Embryonic facial prominence (tissue), 1 donor: Measurements from ENCODE around the gene TRAF3IP3.

ENCODE experiments used
- DNase-seq: peaks from one replicate; pipeline ENCODE4 v3.0.0-alpha.2; 2016; ENCODE audit errors: extremely low spot score

The TRAF3IP3 gene

GRCh38 chr1:209738270-209738669 is 17.6 kb upstream of the TRAF3IP3 start:
- no peak for DNase-seq

- no peak for DNase-seq
These were observed 14.7 kb upstream of the TRAF3IP3 start for GRCh38 chr1:209741193-209741592.

GRCh38 chr1:209741889-209742288 is 14.0 kb upstream of the TRAF3IP3 start:
- no peak for DNase-seq

- no peak for DNase-seq
These were observed 13.3 kb upstream of the TRAF3IP3 start for GRCh38 chr1:209742409-209743144.

- no peak for DNase-seq
These were observed 12.7 kb upstream of the TRAF3IP3 start for GRCh38 chr1:209743145-209743482.

- no peak for DNase-seq
These were observed 9.2 kb upstream of the TRAF3IP3 start for GRCh38 chr1:209746451-209747165.

- peak; percentile 40 for DNase-seq
These were observed 8.1 kb upstream of the TRAF3IP3 start for GRCh38 chr1:209747580-209748262.

- DNase-seq, result no peak
These were observed 7.2 kb upstream of the TRAF3IP3 start for GRCh38 chr1:209748620-209749019.

GRCh38 chr1:209749205-209749604 is 6.6 kb upstream of the TRAF3IP3 start:
- no peak for DNase-seq

GRCh38 chr1:209749670-209750323 is 6.1 kb upstream of the TRAF3IP3 start:
- DNase-seq, result no peak

- no peak for DNase-seq
These were observed 4.1 kb upstream of the TRAF3IP3 start for GRCh38 chr1:209751627-209752231.

GRCh38 chr1:209752890-209753289 is 3.0 kb upstream of the TRAF3IP3 start:
- DNase-seq, result no peak

GRCh38 chr1:209755256-209755655 is 597 bp upstream of the TRAF3IP3 start:
- no peak for DNase-seq

- no peak for DNase-seq
These were observed 977 bp downstream of the TRAF3IP3 start for GRCh38 chr1:209756615-209757445.

GRCh38 chr1:209758400-209758799 is 2.5 kb downstream of the TRAF3IP3 start:
- no peak for DNase-seq

- DNase-seq, result no peak
These were observed 4.0 kb downstream of the TRAF3IP3 start for GRCh38 chr1:209759829-209760359.

GRCh38 chr1:209761011-209761635 is 5.3 kb downstream of the TRAF3IP3 start:
- no peak for DNase-seq

- DNase-seq, result no peak
These were observed 10.2 kb downstream of the TRAF3IP3 start for GRCh38 chr1:209766051-209766450.

GRCh38 chr1:209767096-209767495 is 11.2 kb downstream of the TRAF3IP3 start:
- DNase-seq, result no peak

GRCh38 chr1:209767706-209768105 is 11.9 kb downstream of the TRAF3IP3 start:
- no peak for DNase-seq
